Esophagus squamous epithelium (tissue), 4 donors: Measurements from ENCODE around the gene MPPE1.

Source experiments
- CTCF ChIP-seq, 6 experiments: fragments of 450-650 bp in 4 of 6; fragments of 200-600 bp in 2 of 6; sonication (generic) in 2 of 6; IDR thresholded peaks; one replicate each; pipeline ENCODE4 v1.5.1; 2016 to 2019; ENCODE audit warnings: antibody characterized with exemption in 6 of 6, mild to moderate bottlenecking in 4 of 6, moderate library complexity in 4 of 6
- POLR2A ChIP-seq, 4 donors: fragments of 450-650 bp; IDR thresholded peaks; one replicate each; pipeline ENCODE4 v1.6.1; 2017; ENCODE audit warnings: antibody characterized with exemption in 4 of 4, mild to moderate bottlenecking in 4 of 4, moderate library complexity in 3 of 4

- TF ChIP-seq CTCF (IDR thresholded peaks at IDR 0.05) (no peak), POLR2A (IDR thresholded peaks at IDR 0.05) (no peak)
Measured at GRCh38 chr18:11886577-11887110, 21.5 kb downstream of the MPPE1 start.
